Measurements from ENCODE around the gene NTM.

Gene NTM

GRCh38 chr11:132056689-132057088 lies 686.3 kb downstream of the NTM start:
- no peak overlapping the region for H3K9ac ChIP-seq (ENCODE audit: low read length)
- no peaks in the 10 kb centered on the region for H3K4me1 ChIP-seq (ENCODE audit: insufficient read depth, low read length, severe bottlenecking)
- H3K4me2 ChIP-seq (ENCODE audit: low read length) = no peak overlapping the region
- H3K9me2 ChIP-seq (ENCODE audit: low read depth, low read length) = no peaks in the 10 kb centered on the region
- H3K9me3 ChIP-seq (ENCODE audit: low read length) = no peaks in the 10 kb centered on the region
- H2AFZ ChIP-seq (ENCODE audit: low read length) = no peak overlapping the region
- no peak overlapping the region for H3K27ac ChIP-seq (ENCODE audit: low read depth, low read length, poor library complexity, severe bottlenecking)
- no peaks in the 10 kb centered on the region for H3K27me3 ChIP-seq (ENCODE audit: insufficient read depth, low read length)
- no peaks in the 10 kb centered on the region for H3F3A ChIP-seq (ENCODE audit: insufficient read depth, low read length)
- no peaks in the 10 kb centered on the region for H4K20me1 ChIP-seq (ENCODE audit: insufficient read depth, low read length)
- no peaks in the 10 kb centered on the region for H3K79me2 ChIP-seq (ENCODE audit: insufficient read depth, low read length)
- TF ChIP-seq, protein P1, sequence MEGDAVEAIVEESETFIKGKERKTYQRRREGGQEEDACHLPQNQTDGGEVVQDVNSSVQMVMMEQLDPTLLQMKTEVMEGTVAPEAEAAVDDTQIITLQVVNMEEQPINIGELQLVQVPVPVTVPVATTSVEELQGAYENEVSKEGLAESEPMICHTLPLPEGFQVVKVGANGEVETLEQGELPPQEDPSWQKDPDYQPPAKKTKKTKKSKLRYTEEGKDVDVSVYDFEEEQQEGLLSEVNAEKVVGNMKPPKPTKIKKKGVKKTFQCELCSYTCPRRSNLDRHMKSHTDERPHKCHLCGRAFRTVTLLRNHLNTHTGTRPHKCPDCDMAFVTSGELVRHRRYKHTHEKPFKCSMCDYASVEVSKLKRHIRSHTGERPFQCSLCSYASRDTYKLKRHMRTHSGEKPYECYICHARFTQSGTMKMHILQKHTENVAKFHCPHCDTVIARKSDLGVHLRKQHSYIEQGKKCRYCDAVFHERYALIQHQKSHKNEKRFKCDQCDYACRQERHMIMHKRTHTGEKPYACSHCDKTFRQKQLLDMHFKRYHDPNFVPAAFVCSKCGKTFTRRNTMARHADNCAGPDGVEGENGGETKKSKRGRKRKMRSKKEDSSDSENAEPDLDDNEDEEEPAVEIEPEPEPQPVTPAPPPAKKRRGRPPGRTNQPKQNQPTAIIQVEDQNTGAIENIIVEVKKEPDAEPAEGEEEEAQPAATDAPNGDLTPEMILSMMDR (IDR thresholded peaks at IDR 0.05; ENCODE audit: low read length) = no peak
- TF ChIP-seq EZH2 (IDR thresholded peaks at IDR 0.05; ENCODE audit: borderline replicate concordance, low read length) = no peak
- H3K36me3 ChIP-seq (ENCODE audit: insufficient read depth, low read length) = no peaks in the 10 kb centered on the region
- H3K4me3 ChIP-seq (ENCODE audit: low read depth, low read length, poor library complexity, severe bottlenecking) = no peak overlapping the region

DNA sequence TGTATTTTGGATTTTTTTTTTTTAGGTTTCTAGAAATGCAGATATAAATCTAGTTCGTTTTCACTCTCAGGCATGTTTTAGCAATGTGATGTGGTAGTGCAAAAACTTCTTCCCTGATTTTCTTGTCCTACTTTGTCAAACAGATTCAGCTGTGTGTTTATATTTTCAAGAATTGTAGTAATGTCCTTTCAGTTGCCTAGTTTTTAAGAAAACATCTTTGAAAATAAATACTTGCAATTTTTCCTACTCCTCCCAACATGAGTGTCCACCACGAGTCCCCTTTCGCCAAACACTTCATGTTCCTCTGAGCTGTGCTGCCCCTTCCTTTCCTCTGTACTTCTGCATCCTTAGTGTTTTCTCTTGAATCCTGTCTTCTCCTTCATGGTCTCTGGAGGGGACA lies 686.9 kb downstream of the NTM start:
- Histone ChIP-seq H3K9me3 (ENCODE audit: low read length) (no peaks in the 10 kb centered on the region), H3K79me2 (ENCODE audit: insufficient read depth, low read length) (no peaks in the 10 kb centered on the region), H3K27ac (ENCODE audit: low read depth, low read length, poor library complexity, severe bottlenecking) (no peak overlapping the region), H3K36me3 (ENCODE audit: insufficient read depth, low read length) (no peaks in the 10 kb centered on the region), H3K4me2 (ENCODE audit: low read length) (no peak overlapping the region), H4K20me1 (ENCODE audit: insufficient read depth, low read length) (no peaks in the 10 kb centered on the region), H3F3A (ENCODE audit: insufficient read depth, low read length) (no peaks in the 10 kb centered on the region), H3K4me1 (ENCODE audit: insufficient read depth, low read length, severe bottlenecking) (no peaks in the 10 kb centered on the region), H3K4me3 (ENCODE audit: low read depth, low read length, poor library complexity, severe bottlenecking) (no peak overlapping the region), H3K27me3 (ENCODE audit: insufficient read depth, low read length) (no peaks in the 10 kb centered on the region), H3K9ac (ENCODE audit: low read length) (no peak overlapping the region), H3K9me2 (ENCODE audit: low read depth, low read length) (no peaks in the 10 kb centered on the region), H2AFZ (ENCODE audit: low read length) (no peak overlapping the region)
- TF ChIP-seq, protein P1 (IDR thresholded peaks at IDR 0.05; ENCODE audit: low read length) = no peak
- TF ChIP-seq EZH2 (IDR thresholded peaks at IDR 0.05; ENCODE audit: borderline replicate concordance, low read length) = no peak

GRCh38 chr11:132058211-132058772 lies 687.9 kb downstream of the NTM start:
- Histone ChIP-seq H3F3A (ENCODE audit: insufficient read depth, low read length) (no peaks in the 10 kb centered on the region), H3K79me2 (ENCODE audit: insufficient read depth, low read length) (no peaks in the 10 kb centered on the region), H3K9ac (ENCODE audit: low read length) (no peak overlapping the region), H2AFZ (ENCODE audit: low read length) (no peak overlapping the region), H3K9me3 (ENCODE audit: low read length) (no peaks in the 10 kb centered on the region), H4K20me1 (ENCODE audit: insufficient read depth, low read length) (no peaks in the 10 kb centered on the region), H3K36me3 (ENCODE audit: insufficient read depth, low read length) (no peaks in the 10 kb centered on the region), H3K9me2 (ENCODE audit: low read depth, low read length) (no peaks in the 10 kb centered on the region), H3K27ac (ENCODE audit: low read depth, low read length, poor library complexity, severe bottlenecking) (no peak overlapping the region), H3K4me2 (ENCODE audit: low read length) (no peak overlapping the region), H3K4me3 (ENCODE audit: low read depth, low read length, poor library complexity, severe bottlenecking) (no peak overlapping the region), H3K27me3 (ENCODE audit: insufficient read depth, low read length) (no peaks in the 10 kb centered on the region), H3K4me1 (ENCODE audit: insufficient read depth, low read length, severe bottlenecking) (no peaks in the 10 kb centered on the region)
- TF ChIP-seq, protein P1 (IDR thresholded peaks at IDR 0.05; ENCODE audit: low read length) = no peak
- no peak for TF ChIP-seq EZH2 (IDR thresholded peaks at IDR 0.05; ENCODE audit: borderline replicate concordance, low read length)

Data from OCI-LY1 (cell line).